GM19238 (cell line): ENCODE results near the gene R3HDM4.

ENCODE experiments used
- DNase-seq: peaks from one replicate; pipeline ENCODE4 v3.0.0; 2011; ENCODE audit warnings: low spot score; ENCODE audit not compliant: insufficient read length

The R3HDM4 gene

DNA sequence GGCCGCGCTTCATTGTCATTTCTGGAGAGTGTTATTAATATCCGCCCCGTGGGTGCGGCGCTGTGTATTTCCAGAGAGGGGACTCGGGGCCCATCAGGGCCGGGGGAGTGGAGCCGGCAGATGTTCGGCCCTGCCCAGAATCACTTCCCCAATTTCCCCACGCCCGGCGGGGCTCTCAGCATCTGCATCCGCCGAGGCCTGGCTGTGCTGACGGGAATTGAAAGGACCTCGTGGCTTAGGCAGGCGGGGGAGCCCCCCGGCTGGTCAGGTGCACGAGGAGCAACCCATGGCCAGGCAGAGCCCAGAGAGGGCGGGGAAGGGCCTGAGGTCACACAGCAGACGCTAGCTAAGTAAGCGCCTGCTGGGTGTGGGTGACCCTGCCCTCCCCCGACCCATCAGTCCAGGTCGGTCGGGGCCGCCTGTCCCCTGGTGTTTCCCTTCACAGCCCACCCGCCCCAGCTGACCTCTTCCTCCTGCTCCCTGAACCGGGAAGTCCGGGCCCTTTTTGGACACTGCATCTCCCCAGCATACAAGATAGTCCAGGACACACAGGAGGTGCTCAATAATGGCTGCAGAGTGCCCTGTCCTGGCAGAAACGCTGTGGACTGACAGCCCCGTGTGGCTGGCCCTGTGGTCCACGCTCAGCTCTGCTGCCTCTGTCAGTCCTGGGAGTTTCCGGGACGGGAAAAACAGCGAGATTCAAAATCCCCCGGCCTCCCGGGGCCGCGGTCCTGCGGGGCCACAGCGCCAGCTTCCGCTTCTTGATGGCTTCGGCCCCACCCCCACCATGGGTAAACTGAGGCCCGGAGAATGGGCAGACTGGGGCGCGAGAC lies 34.9 kb upstream of the R3HDM4 start:
- DNase-seq, result peak; percentile 95

DNA sequence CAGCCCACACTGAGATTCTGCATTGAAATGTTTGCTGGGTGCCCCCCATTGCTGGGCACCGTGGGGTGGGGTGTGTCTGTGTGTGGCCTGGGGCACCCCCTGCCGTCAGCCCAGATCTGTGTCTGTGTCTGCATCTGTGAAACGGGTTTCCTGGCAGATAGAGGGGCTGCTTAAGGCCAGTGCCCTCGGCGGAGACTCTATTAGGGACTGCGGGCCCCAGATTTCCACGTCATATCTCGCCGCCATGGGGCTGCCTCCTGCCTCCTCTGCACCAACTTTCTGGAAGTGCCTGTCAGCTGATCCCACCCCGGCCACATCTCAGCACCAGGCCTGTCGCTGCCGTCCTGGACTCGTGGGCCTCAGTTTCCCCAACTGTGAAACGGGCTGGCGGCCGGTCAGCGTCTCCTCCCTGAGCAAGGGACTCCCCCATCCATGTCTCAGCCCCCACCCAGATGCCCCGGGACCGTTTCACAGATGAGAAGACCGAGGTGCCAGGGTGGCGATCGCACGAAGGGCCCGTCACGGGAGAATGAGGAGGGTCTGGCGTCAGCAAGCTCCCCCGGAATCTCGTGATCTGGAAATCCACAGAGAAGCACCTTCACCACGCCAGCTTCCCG lies 34.2 kb upstream of the R3HDM4 start:
- no peak for DNase-seq

DNA sequence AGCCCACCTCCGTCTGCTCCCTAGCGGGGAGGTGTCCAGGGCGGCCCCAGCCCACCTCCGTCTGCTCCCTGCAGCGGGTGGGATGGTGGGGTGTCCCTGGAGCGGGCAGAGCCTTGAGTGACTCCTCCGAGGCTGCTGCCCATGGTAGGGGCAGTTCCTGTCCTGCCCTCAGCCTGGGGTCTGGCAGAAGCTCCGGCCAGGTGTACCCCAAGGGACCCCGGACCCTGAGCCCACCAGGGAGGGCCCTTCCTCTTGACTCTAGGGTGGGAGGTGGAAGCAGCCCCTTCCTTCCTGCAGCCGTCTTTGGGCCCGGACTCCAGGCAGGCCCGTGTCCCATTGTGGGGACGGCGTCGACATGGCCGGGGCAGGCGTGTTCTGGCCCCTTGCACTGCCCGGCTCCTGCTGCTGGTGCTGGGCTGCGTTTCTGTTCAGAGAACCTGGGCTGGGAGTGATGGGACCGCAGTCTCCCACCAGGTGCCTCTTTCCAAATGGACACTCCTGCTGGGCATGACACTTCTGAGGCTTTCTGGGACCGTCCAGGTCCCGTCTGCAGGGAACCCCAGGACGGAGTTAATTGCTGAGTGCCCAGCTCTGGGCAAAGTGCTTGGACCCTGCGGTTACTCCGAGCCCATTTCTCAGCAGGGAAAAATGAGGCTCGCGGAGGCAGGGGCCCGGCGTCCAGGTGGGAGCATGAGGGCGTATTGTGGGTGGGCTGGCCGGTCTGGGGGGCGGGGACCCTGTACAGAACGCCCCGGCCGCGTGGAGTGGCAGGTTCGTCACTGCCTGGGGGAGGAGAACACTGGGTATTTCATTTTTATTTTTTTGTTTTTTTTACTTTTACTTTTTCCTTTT lies 32.6 kb upstream of the R3HDM4 start:
- no peak for DNase-seq

DNA sequence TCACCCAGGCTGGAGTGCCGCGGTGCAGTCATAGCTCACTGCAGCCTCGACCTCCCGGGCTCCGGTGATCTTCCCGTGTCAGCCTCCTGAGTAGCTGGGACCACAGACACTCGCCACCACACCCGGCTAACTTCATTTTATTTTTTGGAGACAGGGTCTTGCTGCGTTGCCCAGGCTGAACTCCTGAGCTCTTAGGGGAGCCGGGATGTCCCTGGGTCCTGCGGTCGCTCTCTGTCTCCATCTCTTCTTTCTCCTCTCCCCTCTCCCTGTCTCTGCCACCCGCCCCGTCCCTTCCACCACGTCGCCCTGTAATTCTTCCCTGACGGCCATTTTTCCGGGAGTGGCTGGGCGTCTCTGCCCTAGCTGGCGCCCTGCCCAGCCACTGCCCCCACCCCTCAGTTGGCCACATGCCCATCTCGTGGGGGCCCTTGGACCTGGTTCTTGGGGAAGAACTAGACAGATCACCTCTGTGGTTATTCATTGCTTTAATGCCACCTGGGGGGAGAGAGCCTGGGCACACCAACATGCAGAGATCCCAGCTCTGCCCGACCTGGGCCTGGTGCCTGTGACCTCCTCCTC lies 31.7 kb upstream of the R3HDM4 start:
- DNase-seq, result no peak

DNA sequence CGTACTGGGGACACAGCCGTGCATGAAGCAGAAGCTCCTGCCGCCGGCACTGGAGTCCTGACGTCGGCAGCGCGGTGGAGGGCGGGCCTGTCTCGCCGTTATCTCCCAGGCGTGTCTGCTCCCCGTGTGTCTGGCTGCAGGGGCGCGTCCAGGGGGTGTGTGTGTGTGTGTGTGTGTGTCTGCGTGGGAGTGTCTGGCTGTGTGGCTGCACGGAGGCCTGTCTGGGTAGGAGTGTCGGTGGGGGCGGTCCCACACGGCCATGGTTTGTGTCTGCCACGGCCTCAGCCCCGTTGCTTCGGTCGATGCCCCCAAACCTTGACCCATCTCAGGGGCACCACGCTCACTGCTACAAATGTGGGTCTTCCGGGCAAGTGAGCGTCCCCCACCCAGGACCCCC lies 31.1 kb upstream of the R3HDM4 start:
- no peak for DNase-seq

DNA sequence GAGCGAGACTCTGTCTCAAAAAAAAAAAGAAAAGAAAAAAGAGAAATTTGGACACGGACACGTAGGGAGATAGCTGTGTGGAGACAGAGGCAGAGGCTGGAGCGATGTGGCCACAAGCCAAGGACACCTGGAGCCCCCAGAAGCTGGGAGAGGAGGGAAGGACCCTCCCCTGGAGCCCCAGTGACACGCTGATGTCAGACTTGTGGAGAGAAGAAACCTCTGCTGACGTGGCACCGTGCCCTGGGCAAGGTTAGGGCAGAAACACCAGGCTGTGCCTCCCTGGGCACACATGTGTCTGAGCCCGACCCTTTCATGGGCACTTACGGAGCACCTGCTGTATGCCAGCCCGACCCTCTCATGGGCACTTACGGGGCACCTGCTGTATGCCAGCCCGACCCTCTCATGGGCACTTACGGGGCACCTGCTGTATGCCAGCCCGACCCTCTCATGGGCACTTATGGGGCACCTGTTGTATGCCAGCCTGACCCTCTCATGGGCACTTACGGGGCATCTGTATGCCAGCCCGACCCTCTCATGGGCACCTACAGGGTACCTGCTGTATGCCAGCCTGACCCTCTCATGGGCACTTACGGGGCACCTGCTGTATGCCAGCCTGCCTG lies 30.6 kb upstream of the R3HDM4 start:
- no peak for DNase-seq

DNA sequence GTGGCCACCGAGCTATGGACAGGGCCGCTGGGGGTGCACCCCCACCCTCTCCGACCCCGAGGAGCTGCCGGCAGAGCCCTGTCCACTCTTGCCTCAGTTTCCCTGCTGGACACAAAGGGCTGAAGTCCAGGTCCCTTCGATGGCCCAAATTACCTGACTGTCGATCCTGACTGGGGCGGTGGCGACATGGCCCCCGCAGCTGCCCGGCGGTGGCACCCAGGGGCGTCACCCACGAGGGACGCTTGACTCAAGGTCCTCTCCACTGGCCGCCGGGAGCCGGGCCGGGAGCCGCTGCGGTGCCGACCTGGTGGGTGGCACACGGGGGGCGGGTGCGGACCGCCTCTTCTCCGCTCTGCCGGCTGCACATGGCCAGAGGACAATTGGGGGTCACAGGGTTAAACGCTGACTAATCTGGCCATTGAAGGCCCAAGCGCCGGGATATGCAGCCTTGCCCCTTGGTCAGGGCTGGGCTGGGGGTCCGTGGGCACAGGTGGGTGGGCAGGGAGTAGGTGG lies 29.2 kb upstream of the R3HDM4 start:
- no peak for DNase-seq

DNA sequence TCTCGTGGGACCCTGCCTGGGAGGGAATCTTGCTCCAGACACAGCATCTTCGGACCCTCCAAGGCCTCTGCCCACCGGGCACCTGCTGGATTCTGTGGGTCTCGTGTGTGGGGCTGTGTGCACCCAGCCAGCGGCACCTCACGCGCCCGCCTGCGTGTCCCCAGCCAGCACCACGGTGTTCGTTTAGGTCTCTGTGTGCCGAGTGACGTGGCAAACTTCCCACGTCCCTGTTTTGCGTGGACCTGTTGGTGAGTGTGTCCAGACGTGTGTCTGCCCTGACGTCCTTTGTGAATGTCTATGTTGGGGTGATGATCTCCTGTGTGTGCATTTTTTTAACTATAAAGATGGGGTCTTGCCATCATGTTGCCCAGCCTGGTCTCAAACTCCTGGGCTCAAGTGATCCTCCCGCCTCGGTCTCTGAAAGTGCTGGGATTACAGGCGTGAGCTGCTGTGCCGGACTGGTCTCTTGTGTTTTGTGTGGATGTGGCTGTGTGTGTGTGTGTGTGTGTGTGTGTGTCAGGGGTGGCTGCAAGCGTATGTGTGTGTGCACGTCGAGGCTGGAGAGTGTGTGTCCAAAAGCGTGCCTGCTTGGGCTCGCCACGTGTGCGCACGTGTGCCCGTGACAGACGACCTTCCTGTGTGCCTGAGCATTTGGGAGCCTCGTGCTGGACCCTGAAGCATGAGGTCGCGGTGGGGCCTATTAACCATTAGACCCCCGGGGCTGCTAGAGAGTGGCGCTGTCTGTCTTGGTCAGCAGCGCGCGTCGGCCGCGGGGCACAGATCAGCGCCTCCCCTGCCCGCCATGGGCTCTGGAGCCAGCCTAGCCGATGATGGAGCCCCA lies 28.5 kb upstream of the R3HDM4 start:
- DNase-seq, result no peak

DNA sequence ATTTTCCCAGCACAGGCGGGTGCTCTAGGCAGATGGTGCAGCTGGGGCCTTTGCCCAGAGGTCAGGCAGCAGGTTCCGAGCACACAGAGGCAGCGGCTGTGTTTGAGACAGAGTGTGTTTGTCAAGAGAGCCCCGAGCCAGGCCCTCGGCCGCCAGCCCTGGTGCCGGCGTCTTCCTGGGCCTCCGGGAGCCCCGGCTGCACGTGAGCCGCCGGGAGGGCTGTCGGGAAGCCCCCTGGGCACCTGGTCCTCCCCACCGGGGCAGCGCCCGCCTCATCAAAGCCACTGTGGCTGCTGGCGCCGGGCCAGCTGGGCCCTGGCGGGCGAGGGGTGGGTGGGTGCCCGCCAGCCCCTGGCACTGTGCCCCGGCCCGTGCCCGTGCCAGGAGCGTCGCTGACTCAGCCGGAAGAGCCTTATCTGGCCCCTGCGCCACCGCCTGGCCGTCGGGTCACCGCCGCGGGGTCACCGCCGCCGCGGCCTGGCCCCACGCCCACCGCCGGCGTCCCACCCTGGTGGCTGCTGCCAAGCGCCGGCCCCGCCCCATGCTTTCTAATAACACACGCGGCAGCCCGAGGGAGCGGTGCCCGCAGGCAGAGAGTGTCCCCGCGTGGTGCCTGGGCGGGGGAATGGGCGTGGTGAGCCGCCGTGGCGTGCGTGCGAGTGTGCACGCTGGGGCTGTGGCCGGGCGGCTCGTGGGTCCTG lies 27.7 kb upstream of the R3HDM4 start:
- no peak for DNase-seq

DNA sequence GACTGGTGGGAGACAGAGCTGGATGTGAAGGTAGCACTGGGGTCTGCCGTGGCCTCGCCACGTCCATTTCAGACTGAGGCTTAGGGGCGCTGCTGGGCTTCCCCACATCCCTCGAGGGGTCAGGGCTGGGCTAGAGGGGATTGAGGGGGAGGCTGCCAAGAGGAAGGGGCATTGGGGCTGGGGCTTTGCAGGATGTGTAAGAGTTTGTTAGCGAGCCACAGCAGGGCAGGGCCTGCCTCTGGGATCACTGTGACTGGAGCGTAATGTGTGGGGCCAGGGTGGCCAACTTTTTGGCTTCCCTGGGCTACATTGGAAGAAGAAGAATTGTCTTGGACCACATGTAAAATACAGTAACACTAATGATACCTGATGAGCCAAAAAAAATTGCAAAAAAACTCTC lies 26.9 kb upstream of the R3HDM4 start:
- no peak for DNase-seq

DNA sequence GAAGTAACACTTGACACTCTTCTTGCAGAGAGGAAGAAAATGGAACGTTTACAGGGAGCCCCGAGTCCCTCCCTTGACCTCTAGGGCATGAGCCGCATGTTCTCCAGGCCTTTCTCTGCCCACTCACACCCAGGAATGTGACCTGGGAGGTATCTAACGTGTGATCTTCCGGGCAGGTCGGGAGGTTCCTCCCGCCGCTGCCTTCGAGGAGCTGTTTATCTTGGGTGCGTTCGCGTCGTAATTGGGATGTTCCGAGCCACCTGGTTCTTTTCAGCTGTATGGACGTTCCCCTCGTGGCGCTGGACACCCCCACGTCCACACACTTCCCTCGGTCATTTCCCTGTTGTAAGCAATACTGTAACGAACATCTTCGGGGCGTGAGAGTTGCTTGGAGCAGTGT lies 26.4 kb upstream of the R3HDM4 start:
- DNase-seq, result no peak

DNA sequence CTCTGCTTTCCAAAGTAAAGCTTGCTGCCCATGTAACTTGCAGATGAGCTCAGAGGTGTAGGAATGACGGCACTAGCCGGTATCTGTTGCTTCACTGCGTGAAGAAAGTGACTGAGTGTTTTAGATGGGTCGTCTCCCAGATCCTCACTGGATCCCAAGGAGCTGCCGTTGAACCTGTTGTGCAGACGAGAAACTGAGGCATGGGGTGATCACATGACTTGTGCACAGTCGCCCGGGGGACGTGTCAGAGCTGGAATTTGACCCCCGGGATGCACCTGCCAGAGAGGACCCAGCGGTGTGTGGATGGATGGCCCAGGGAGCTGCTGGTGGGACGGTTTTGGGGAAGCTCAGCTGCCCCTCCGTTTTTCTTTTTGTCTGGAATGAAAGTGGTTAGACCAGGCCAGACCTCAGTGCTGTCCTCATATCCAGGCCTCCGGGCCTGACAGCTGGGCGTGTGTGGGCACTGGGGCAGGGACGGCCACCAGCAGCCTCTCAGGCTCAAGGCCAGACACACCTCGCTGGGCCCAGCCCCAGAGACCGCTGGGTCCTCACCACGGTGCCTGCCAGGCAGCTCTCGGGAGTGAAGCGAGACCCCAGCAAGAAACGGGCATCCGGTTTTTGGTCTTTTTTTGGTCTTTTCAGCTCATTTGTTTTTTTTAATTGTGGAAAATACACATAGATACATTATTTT lies 25.4 kb upstream of the R3HDM4 start:
- DNase-seq, result no peak

DNA sequence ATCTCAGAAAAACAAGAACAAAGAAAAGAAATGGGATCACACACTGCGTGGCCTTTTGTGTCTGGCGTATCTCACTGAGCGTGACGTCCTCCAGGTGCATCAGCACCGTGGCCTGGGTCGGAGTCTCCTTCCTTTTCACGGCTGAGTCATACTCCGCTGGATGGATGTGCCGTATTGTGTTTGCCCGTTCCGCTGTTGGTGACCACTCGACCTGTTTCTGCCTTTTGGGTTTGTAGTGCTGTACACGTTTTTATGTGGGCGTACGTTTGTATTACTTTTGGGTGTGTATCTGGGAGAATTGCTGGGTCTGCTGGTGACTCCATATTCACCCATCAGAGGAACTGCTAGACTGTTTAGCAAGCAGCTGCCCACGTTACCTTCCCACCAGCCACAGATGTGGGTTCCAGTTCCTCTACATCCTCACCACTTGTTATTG lies 24.3 kb upstream of the R3HDM4 start:
- no peak for DNase-seq

DNA sequence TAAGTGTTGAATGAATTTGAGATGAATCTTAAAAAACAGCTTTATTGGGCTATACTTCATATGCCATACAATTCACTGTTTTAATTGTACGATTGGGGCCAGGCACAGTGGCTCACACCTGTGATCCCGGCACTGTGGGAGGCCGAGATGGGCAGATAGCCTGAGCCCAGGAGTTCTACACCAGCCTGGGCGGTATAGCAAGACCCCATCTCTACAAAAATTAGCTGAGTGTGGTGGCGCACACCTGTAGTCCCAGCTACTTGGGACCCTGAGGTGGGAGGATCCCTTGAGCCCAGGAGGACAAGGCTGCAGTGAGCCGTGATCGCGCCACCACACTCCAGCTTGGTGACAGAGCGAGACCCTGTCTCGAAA lies 23.1 kb upstream of the R3HDM4 start:
- no peak for DNase-seq

DNA sequence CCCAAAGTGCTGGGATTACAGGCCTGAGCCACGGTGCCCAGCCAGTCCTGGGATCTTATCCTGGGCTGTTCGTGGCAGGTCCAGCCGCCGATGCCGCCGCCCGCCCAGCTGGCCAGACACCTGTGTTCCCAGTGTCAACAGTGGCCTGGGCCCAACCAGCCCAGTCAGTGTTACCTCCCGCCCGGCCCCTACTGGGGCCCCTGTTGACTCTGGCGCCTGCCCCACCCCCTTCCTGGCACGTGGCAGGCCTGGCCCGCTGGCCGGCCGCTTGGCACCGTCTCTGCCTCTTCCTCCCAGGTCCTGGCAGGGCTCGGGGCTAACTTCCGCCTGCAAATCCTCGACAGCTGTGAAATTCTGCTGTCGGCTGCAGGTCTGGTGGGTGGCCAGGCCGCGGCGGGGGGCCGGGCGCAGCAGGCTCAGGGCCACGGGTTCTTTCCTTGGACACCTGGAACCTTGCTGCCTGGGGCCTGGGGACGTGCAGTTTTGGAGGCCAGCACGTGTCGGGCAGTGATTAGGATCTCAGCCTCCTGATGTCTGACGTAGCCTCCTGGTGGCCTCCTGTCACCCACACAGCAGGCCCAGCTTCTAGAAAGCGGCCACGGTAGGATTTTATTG lies 22.0 kb upstream of the R3HDM4 start:
- no peak for DNase-seq

DNA sequence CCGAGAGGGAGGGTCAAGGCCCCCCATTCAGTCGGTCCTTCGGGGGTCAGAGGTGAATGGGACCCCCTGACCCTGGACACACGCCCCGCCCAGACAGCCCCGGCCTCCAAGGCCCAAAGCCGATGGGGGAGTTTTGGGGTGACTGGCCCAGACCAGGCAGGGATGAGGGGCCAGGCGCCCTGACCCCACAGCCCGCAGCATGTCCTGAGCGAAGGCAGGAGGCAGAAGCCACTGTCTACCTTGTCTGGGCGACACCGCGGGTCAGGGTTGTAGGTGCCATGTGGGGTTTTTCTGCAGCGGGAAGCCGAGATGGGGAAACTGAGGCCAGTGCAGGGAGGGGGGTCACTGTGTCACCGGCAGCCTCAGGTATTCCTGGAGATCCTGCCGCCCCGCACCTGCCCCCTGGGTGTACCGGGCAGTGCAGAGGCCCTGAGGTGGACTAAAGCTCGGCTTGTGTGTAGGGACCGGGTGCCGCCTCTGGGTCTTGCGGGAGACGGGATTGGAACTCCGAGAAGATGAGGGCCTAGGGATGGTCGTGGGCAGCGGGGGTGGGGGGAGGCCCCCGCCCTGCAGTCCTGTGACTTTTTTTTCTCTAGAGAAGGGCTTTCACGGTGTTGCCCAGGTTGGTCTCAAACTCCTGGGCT lies 21.3 kb upstream of the R3HDM4 start:
- DNase-seq, result no peak

DNA sequence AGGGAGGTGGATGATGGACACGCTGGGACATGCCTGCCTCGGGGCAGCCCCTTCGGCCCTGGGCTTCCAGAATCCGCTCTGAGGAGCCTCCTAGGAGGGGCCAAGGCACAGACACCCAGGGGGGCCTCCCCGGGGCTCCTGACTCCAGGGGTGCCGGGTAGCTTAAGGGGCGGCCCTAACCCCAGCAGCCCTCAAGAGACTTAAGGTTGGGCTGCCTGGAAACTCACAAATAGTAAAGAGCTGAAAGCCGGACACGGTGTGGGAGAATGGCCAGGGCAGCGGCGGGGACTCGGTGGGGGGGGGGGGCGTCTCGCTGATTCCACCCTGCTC lies 20.5 kb upstream of the R3HDM4 start:
- DNase-seq, result no peak
